Left ventricle myocardium inferior (tissue), 1 donor: ENCODE results near the gene PITPNC1. TPM values are rescaled to one million over a fixed set of nuclear protein-coding genes. Genes with fewer than 3 reads are reported as not detected.
A peak's percentile ranks its signal among the peaks of the same experiment; 100 is the strongest.
"Not testable (repeated sequence)": the region's sequence is repeated elsewhere in the genome, so short reads cannot be mapped to it uniquely, and the experiment has no call there.

Experiments
- DNase-seq: peaks from one replicate; pipeline ENCODE4 v3.0.0-alpha.2; 2020
- H3K27ac ChIP-seq: fragments of 200-600 bp; replicated peaks from 2 replicates; pipeline ENCODE4 v1.8.0; 2021
- H3K27me3 ChIP-seq: fragments of 200-600 bp; 2 replicates; pipeline ENCODE4 v1.8.0; 2021; ENCODE audit warnings: low read depth
- H3K36me3 ChIP-seq: fragments of 200-600 bp; 2 replicates; pipeline ENCODE4 v1.8.0; 2021
- H3K4me1 ChIP-seq: fragments of 200-600 bp; 2 replicates; pipeline ENCODE4 v1.8.0; 2021
- H3K4me3 ChIP-seq: fragments of 200-600 bp; 2 replicates; pipeline ENCODE4 v1.8.0; 2021; ENCODE audit warnings: mild to moderate bottlenecking, moderate library complexity
- H3K9me3 ChIP-seq: fragments of 200-600 bp; replicated peaks from 2 replicates; pipeline ENCODE4 v1.8.0; 2021
- intact Hi-C: fragments of 100-400 bp; cut with micrococcal nuclease; formaldehyde crosslinking; loops from one replicate; pipeline ENCODE4 v1.11.0; 2022
- total RNA-seq: library from RNA; stranded (reverse); fragmentation: NEBNext Ultra II Directional; extraction: Animal tissue kit (Norgen Biotek cat#: 25700); gene quantifications from one replicate; pipeline ENCODE4 v1.2.1, GENCODE V29; 2021
- TF ChIP-seq, protein P1 (sequence below): fragments of 200-600 bp; IDR thresholded peaks from 2 replicates; pipeline ENCODE4 v1.8.0; 2021; ENCODE audit warnings: antibody characterized with exemption, mild to moderate bottlenecking, borderline replicate concordance
- donor health status: DM: no; HTN: yes; CAD: no; lungs with severe emphysema.

PITPNC1 gene
- total RNA-seq, 1 donor from 2014 or later: 8.1 TPM

GRCh38 chr17:67639979-67640378 lies 262.9 kb downstream of the PITPNC1 start:
- intact Hi-C loops: no loop called here
- DNase-seq: no peak
- TF ChIP-seq, protein P1, sequence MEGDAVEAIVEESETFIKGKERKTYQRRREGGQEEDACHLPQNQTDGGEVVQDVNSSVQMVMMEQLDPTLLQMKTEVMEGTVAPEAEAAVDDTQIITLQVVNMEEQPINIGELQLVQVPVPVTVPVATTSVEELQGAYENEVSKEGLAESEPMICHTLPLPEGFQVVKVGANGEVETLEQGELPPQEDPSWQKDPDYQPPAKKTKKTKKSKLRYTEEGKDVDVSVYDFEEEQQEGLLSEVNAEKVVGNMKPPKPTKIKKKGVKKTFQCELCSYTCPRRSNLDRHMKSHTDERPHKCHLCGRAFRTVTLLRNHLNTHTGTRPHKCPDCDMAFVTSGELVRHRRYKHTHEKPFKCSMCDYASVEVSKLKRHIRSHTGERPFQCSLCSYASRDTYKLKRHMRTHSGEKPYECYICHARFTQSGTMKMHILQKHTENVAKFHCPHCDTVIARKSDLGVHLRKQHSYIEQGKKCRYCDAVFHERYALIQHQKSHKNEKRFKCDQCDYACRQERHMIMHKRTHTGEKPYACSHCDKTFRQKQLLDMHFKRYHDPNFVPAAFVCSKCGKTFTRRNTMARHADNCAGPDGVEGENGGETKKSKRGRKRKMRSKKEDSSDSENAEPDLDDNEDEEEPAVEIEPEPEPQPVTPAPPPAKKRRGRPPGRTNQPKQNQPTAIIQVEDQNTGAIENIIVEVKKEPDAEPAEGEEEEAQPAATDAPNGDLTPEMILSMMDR: no peak
- H3K4me3 ChIP-seq: no peak overlapping the region
- peaks cover 54% of the 10 kb centered on the region for H3K4me1 ChIP-seq
- no peaks in the 10 kb centered on the region for H3K27me3 ChIP-seq
- H3K9me3 ChIP-seq: no peaks in the 10 kb centered on the region
- peak overlapping the region; percentile 55 for H3K27ac ChIP-seq
- no peaks in the 10 kb centered on the region for H3K36me3 ChIP-seq

- H3K9me3 ChIP-seq: no peaks in the 10 kb centered on the region
- intact Hi-C loops: no loop called here
- no peak for DNase-seq
These were observed 265.4 kb downstream of the PITPNC1 start for GRCh38 chr17:67642488-67642887.

GRCh38 chr17:67644061-67644460 lies 267.0 kb downstream of the PITPNC1 start:
- TF ChIP-seq, protein P1: no peak
- DNase-seq: no peak
- no peaks in the 10 kb centered on the region for H3K27me3 ChIP-seq
- H3K36me3 ChIP-seq: no peaks in the 10 kb centered on the region
- no peak overlapping the region for H3K27ac ChIP-seq
- no peaks in the 10 kb centered on the region for H3K9me3 ChIP-seq
- no peak overlapping the region for H3K4me3 ChIP-seq
- intact Hi-C loops: no loop called here
- H3K4me1 ChIP-seq: peaks cover 34% of the 10 kb centered on the region

More at GRCh38 chr17:67642488-67642887, 265.4 kb downstream of the PITPNC1 start:
- Histone ChIP-seq H3K27me3 (no peaks in the 10 kb centered on the region), H3K36me3 (no peaks in the 10 kb centered on the region), H3K27ac (no peak overlapping the region), H3K4me1 (peaks cover 36% of the 10 kb centered on the region), H3K4me3 (no peak overlapping the region)
- TF ChIP-seq, protein P1: no peak

DNA sequence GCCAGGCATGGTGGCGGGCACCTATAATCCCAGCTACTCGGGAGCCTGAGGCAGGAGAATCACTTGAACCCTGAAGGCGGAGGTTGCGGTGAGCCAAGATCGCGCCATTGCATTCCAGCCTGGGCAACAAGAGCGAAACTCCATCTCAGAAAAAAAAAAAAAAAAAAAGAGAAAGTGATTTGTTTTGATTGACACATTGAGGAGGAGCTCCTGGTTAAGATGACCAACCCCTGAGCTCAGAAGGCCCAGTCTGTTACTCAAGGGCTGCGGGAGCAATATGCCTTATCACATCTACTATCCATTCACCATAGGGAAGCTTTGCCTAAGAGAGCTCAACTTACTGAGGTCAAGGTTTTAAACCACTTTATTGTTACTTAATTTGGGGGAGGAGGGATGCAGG lies 268.1 kb downstream of the PITPNC1 start:
- H3K27me3 ChIP-seq, intact Hi-C loops, H3K9me3 ChIP-seq, DNase-seq, H3K4me3 ChIP-seq, H3K27ac ChIP-seq, H3K36me3 ChIP-seq: not testable (repeated sequence)
- H3K4me1 ChIP-seq: peaks cover 34% of the 10 kb centered on the region

GRCh38 chr17:67646472-67646871 lies 269.4 kb downstream of the PITPNC1 start:
- H3K9me3 ChIP-seq: no peaks in the 10 kb centered on the region
- TF ChIP-seq, protein P1: no peak
- peaks cover 43% of the 10 kb centered on the region for H3K4me1 ChIP-seq
- no peak overlapping the region for H3K4me3 ChIP-seq
- H3K36me3 ChIP-seq: no peaks in the 10 kb centered on the region
- intact Hi-C loops: no loop called here
- DNase-seq: no peak
- H3K27ac ChIP-seq: no peak overlapping the region
- H3K27me3 ChIP-seq: no peaks in the 10 kb centered on the region

DNA sequence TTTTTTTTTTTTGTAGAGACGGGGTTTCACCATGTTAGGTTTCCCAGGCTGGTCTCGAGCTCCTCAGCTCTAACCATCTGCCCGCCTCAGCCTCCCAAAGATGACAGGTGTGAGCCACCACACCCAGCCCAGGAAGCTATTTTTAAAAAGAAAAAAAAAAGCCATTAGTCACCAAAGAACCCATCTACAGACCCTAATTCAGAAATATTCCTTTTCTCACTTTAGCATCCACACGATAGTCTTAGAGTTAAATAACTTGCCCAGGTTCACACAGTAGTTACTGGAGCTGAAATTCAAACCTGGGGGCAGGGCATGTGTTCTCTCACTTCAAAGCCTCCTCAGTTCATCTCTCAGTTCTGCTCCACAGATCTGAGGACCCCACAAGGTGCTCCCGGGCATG lies 270.4 kb downstream of the PITPNC1 start:
- H3K36me3 ChIP-seq: no peaks in the 10 kb centered on the region
- no peaks in the 10 kb centered on the region for H3K9me3 ChIP-seq
- intact Hi-C loops: no loop called here
- H3K4me3 ChIP-seq: no peak overlapping the region
- no peak for DNase-seq
- H3K27me3 ChIP-seq: no peaks in the 10 kb centered on the region
- H3K4me1 ChIP-seq: peaks cover 39% of the 10 kb centered on the region
- H3K27ac ChIP-seq: peak overlapping the region; percentile 69
- TF ChIP-seq, protein P1: no peak
